Effector CD4-positive, alpha-beta T cell (primary cell): ENCODE results near the gene PCYOX1L.
A peak's percentile ranks its signal among the peaks of the same experiment; 100 is the strongest.

Source experiments
- DNase-seq: peaks from one replicate; pipeline ENCODE4 v3.0.0-alpha.2; 2020

The PCYOX1L gene

GRCh38 chr5:149370878-149371277, 13.0 kb downstream of the PCYOX1L start:
- DNase-seq = no peak

GRCh38 chr5:149371296-149371962, 13.6 kb downstream of the PCYOX1L start:
- peak; percentile 62 for DNase-seq

DNA sequence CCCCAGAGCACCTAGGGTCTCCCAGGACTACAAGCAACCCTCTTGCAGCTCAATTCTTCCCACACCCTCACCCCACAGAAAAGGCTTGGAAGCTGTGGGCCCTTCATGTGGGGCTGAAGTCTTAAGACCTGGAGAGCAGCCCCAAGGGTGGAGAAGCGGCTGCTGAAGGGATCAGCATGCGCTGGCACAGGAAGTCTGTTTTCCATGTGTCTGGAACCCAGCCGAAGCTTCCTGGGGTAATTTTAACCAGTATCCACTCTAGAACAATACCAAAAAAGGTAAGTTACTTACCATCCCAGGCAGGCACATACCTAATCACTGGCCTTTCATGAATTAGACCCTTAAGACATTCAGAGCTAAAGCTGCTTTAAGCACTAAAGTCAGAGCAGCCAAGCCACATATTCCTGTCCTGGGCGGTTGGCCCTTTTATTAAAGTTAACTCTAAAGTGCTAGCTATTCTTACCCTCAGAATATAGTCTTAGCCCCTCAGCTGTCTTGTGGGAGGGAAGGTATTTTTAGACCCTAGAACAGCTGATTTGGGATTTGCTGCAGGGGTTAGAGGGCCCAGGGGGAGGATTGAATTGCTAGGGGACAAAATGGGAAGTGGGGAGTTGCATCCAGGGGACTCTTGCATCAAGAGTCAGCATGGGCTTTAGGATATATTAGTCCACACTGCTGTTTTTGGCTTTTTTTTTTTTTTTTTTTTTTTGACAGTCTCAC, 14.4 kb downstream of the PCYOX1L start:
- DNase-seq = no peak

DNA sequence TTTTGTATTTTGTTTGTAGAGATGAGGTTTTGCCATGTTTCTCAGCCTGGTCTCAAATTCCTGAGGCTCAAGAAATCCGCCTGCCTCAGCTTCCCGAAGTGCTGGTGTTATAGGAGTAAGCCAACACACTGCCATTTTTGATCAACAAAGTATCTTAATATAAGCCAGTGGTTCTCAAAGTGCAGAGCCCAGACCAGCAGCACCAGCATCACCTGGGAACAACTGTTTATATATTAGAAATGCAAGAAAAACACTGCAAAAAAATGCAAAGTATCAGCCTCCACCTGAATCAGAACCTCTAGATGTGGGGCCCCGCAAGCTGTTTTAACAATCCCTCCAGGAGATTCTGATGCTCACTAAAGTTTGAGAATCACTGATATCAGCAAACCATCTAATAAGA, 15.1 kb downstream of the PCYOX1L start:
- no peak for DNase-seq

- no peak for DNase-seq
Observed at GRCh38 chr5:149374303-149374702, 16.5 kb downstream of the PCYOX1L start.

- DNase-seq = no peak
Observed at GRCh38 chr5:149374801-149375200, 17.0 kb downstream of the PCYOX1L start.

GRCh38 chr5:149375434-149375833, 17.6 kb downstream of the PCYOX1L start:
- DNase-seq = no peak

DNA sequence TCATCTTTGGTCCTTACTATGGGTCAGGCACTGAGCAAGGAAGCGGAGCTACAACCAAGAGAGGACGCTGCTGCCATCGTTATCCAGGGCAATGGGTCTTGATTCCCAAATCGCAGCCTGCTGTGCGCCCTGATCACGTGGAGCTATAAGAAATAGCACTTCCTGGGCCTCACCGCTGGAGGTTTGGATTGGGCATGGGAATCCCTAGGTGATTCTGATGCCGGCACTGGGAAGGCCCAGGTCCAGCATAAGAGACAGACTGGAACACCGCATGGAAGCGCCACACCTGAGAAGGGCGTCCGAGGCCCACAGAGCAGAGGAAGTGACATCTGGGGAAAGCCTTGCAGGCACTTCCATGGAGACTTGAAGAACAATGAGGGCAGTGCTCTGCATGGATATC, 18.3 kb downstream of the PCYOX1L start:
- DNase-seq = no peak

- no peak for DNase-seq
Observed at GRCh38 chr5:149376711-149377447, 19.0 kb downstream of the PCYOX1L start.

DNA sequence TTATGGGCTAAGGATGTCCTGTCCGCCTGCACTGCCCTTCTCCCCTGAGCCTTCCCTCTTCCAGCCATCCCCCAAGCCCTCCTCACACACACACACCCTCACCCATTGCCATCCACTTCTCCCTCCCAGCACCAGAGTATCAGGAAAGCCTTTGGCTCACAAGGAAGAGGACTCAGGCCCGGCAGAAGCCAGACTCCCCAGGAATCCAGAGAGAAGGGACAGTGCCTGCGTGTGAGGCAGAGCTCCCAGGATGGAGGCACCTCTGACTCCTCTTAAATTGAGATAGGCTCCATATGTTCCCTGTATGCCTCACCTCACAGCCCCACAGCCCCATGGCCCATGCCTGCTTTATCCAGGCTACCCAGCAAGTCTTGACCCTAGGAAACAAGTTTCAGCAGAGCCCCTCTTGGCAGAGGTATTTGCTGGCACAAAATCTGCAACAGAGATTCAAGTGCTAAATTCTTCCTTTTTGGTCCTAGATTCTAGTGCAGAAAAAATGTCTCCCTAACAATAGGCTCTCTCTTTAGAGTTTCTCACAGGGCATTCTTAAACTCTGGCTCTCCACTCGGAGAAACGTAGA, 20.5 kb downstream of the PCYOX1L start:
- DNase-seq = no peak

GRCh38 chr5:149379177-149379761, 21.4 kb downstream of the PCYOX1L start, which contains the start of gene IL17B:
TSS of gene IL17B (minus strand) at chr5:149379292. CDS start at chr5:149379225, 67 bp downstream.
- DNase-seq = no peak

- DNase-seq = no peak
Observed at GRCh38 chr5:149379818-149380374, 22.1 kb downstream of the PCYOX1L start.

DNA sequence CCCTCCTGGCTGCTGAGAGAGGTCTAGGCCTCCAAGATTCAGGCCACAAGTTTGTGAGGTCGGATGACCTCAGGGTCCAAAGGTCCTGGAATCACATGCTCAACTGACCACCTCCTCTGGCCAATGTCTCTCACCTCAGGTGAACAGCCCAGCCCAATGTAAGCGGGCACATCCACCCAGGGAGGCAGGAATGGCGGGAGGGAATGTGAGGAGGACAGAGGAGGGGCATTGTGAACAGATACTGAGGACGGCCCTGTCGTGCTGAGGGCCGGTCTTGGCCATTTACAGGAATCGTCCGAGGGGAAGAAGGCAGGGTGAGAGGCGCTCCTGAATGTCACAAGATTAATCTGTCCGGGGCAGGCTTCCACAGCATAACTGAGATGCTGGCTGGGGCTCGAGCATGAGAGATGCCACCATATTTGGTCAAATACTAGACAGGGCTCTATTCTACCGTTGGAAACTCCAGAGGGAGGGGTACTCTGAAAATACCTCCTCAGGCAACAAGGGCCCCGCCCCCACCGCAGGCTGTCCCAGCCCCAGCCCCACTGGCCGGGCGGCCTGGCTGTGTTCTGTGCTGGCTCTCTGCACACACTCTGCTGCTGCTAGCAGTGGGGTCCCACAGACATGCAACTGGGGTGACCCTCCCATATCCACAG, 22.7 kb downstream of the PCYOX1L start:
- DNase-seq = no peak

DNA sequence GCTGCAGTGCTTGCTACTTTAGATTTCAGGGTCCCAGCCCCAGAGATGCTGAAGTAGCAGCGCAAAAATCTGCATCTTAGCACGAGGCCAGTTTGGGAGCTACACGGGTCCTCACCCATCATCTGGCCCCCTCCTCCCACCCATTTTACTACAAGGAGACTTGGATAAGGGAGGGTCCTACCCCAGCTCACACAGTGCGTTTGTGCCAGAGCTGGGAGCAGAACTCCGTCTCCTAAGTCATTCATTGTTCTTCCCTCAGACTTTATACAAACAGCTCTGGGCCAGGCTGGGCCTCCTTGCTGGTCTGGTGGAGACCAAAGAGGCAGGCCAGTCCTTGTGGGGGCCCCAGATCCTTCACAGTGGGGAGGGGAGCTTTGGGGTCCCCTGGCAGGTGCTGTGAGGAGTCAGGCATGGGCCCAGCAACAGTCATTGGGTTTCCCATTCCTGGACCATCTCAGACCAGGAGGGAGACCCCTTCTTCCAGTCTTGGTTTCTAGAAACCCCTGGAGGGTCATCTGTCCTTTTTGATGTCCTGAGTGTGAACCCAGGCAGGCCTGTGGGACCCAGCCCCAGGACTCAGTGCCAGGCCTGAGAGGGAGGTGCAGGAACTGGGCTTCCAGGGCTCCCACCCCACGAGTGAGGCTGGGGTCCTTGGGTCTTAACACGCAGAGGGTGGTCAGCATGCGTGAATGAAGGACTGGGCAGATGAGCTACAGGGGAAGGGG, 23.6 kb downstream of the PCYOX1L start:
- DNase-seq = no peak

GRCh38 chr5:149381986-149382338, 24.1 kb downstream of the PCYOX1L start:
- DNase-seq = peak; percentile 63

DNA sequence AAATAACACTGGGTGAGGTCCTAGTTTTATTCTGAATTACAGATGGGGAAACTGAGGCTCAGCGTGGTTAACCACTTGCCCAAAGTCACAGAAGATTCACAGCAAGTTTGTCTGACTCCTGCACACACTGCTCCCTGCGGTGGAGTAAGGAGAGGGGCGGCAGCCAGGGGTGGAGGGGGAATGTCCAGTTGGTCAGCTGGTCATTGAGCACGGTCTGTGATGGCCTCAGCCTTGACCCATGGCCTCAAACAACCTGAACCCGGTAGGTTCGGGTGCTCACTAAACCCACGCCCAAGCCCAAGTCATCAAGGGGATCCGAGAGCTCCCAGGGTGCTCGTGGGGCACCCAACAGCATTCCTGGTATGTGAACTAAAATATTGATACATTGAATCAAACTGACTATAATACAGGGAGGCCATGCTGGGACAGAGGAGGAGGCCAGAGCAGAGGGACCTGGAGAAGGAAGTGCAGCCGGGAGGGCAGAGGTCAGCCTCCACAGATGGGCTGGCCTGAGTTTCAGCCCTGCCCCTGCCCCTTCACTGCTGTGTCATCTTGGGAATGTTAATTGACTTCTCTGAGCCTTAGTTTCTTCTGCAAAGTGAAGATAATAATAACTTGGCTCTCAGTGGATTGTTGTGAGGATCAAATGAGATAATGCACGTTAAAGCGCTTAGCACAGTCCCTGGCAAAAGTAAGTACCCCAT, 24.8 kb downstream of the PCYOX1L start:
- no peak for DNase-seq

DNA sequence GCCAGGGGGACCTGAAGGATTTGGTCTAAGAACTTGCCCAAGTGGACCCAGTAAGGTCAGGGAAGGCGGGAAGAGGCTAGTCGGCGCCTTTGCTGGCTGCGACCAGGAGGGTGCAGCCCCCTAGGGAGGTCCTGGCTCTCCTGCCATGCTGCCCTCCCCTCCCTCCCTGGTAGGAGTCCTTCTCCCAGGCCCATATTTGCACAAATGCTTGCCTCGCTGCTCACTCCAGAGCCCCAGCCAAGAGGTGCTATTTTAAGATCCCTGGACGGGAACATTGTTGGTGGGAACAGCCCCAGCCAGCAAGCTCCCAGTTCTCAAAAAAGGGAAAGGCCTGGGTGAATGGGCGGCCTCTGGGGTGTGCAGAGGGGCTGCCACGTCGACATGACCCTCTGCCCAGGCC, 25.6 kb downstream of the PCYOX1L start:
- no peak for DNase-seq

DNA sequence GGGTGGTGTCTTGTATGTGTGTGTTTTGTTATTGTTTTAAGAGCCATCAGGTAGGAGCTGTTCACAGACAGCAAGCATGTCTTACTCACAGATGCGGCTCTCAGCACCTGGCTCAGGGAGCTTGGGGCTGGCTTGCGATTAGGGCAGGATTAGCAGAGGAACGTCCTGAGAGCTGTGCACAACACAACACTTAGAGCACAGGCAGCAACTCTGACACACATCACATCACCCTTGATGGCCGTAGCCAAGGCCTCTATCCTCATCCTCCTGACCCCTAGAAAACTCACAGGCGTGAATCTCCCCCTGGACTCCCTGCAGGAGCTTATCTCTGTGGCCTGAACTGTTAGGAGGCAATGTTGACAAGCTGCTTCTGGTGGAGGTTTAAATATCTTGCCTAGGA, 28.3 kb downstream of the PCYOX1L start:
- no peak for DNase-seq

- DNase-seq = no peak
Observed at GRCh38 chr5:149387081-149387631, 29.3 kb downstream of the PCYOX1L start.

DNA sequence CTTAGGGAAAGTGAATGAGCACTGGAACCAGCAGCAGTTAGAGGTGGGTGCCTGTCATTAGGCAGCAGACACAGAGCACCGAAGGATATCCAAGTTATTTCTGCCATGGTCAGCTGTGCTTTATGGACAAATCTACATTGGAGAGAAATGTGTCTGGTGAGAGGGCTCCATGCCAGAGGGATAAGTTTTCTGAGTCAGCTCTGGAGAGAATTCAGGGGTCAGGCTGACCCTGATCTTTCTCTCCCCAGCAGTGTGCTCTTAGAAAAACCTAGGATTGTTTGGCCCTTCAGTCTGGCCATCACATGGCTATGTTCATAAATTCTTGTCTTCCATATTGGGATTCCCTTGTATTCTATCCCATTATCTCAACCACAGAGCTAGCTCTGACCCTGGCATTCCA, 30.1 kb downstream of the PCYOX1L start:
- DNase-seq = no peak
